Posterior vena cava (tissue), 2 donors: Measurements from ENCODE around the gene COL6A3. TPM values are rescaled to one million over a fixed set of nuclear protein-coding genes. Genes with fewer than 3 reads are reported as not detected.

Experiments
- DNase-seq: peaks from one replicate; pipeline ENCODE4 v3.0.0-alpha.2; 2020; ENCODE audit warnings: low spot score
- intact Hi-C, 2 donors: fragments of 100-400 bp; cut with DNase I; formaldehyde crosslinking; loops; one replicate each; pipeline versions ENCODE4 v1.14.1 to v1.14.2; 2022 to 2023
- total RNA-seq, 2 donors: library from RNA; stranded (reverse); fragmentation: NEBNext Ultra II Directional; extraction: Animal tissue kit (Norgen Biotek cat#: 25700); gene quantifications; one replicate each; pipeline ENCODE4 v1.2.1, GENCODE V29; 2021
- donor health status: DM: yes; HTN: yes; CAD: no.
- donor health status: DM: yes; HTN: yes; CAD: no.

COL6A3 gene
- total RNA-seq, 2 donors from 2014 or later: 485 to 835 TPM

DNA sequence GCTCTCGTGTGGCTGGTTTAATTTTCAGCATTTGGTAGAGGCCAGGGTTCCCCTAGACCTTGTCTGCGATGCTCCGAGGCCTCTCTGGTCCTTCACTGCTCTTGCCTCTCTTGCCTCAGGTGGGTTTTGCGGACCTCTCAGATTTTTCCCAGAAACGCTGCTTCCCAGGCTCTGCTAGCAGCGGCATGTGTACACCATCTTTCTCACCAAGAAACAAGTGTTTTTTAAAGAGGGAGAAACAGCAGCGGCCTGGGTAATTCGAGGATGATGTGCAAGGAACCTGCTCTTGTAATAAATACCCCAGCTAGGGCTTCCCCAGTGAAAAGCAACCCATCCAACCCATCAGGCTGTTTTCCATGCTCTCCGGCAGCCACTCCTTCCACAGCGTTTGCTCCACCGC, 33.5 kb upstream of the COL6A3 start:
- DNase-seq: no peak
- intact Hi-C loops: no loop called here

- DNase-seq: no peak
Measured at GRCh38 chr2:237446338-237446665, 32.3 kb upstream of the COL6A3 start.

DNA sequence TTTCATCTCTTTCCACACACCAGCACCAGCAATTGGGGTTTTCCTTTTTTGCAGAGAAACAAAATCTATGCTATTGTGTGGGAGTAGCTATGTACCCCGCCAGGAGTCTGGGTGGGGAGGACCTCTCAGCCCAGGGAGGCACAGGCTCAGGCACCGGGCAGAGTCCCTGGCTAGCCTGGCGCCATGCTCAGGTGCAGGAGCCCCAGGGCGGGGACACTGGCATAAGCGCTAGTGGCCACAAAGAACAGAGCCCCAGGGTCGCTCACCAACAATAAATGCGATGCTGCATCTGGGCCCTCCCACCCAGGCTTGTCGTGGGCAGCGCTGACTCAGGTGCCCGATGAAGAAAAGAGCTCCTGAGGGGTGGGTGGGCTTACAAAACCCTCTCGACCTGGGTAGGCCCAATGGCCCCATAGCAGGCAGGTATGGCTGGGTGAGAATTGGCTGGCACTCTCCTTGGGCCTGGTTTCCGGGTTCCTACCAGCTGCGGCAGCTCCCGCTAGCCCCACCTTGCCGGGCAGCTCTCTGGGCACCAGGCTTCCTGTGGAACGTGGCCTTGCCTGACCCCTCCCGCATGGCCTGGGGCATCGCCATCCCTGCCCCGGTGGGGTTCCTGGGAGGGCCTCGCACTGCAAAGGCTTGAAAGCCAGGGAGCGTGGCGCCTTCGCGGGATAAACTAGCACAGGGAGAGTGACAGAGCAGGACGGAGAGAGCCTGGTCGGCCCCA, 31.8 kb upstream of the COL6A3 start:
- no peak for DNase-seq
- intact Hi-C loops: no loop called here

More at GRCh38 chr2:237446338-237446665, 32.3 kb upstream of the COL6A3 start:
- intact Hi-C loops: no loop called here

- DNase-seq: no peak
- intact Hi-C loops: no loop called here
Measured at GRCh38 chr2:237444071-237444470, 30.1 kb upstream of the COL6A3 start.

DNA sequence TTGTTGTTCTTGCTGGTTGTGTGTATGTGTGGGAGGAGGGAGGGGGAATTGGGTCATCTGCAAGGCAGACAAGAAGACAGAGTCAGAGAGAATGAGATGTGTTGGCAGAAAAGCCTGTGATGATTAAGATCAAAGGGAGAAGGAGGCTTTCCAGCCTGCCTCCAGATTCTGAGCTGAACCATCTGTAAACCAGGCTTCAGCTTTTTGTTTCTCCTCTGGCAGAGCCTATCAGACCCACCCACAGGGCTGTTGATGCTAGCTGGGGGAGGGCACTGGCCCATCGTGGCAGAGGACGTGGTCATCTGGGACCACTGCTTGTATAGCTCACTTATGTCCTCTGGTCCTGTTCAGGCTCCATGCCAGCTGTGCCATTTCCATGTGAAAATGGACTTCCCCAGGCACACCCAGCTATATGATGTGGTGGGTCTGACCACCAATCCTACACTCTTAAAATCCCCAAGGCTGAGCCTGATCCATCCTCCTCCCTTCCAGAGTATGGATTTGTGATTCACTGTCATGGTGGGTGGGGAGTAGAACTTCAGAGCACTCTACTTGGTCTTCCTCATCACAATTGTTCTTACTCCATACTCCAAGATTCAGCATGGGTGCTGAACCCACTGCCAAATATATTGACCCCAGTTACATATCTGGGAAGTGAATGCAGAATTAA, 27.8 kb upstream of the COL6A3 start:
- intact Hi-C loops: no loop called here
- DNase-seq: no peak

DNA sequence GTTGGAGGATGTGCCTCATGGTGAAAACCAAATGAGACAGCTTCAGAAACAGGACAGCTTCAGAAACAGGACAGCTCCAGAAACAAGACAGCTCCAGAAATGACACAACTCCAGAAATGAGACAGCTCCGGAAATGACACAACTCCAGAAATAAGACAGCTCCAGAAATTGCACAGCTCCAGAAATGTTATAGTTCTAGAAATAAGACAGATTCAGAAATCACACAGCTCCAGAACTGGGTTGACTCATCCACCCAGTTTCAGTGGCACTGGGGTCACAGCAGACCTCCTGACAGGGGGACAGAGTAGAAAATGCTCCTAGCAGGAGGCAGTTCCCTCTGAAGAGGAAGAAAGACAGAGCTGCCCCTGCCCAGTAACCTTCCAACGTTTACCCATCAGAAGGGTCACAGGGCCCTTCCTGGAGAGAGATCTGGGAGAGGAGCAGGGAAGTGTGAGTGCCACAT, 26.9 kb upstream of the COL6A3 start:
- intact Hi-C loops: no loop called here
- DNase-seq: no peak

DNA sequence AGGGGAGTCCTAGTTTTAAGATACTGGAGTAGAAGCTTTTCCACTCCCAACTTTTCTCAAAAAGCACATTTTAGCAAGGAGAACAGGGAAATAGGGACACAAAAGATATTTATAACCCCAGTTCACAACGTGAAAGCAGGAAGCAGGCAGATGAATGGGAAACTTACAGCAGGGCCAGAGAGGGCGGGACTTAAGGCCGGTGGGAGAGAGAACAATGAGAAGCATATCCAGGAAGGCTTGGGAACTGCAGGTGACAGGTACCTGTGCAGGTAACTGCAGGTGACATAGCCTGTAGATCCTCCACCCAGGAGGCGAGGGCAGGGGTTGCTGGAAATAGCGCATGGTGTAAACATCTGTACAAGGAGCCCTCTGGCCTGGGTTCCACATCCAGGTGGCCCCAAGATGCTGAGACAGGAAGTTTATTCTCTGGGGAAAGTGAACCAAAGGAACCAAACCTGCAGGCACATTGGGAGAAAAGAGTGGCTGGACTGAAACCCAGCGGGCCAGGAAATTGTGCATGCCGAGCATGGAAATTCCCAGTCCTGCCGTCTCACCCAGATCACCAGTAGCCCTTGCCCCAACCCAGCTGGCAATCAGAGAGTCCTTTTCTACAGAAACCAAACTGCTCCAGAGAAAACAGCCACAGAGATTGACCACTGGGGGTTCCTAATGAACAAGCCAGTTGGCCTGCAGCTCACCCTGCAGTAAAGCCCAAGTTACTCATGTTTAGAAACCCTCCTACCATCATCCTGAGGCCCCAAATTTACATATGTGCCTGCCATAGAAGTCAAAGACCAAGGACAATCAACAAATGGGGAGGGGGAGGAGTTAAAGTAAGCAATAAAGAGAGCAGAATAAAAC, 24.3 kb upstream of the COL6A3 start:
- DNase-seq: no peak

GRCh38 chr2:237437566-237437965, 23.6 kb upstream of the COL6A3 start:
- intact Hi-C loops: no loop called here
- no peak for DNase-seq

More for the DNA sequence above, 24.3 kb upstream of the COL6A3 start:
- intact Hi-C loops: no loop called here

DNA sequence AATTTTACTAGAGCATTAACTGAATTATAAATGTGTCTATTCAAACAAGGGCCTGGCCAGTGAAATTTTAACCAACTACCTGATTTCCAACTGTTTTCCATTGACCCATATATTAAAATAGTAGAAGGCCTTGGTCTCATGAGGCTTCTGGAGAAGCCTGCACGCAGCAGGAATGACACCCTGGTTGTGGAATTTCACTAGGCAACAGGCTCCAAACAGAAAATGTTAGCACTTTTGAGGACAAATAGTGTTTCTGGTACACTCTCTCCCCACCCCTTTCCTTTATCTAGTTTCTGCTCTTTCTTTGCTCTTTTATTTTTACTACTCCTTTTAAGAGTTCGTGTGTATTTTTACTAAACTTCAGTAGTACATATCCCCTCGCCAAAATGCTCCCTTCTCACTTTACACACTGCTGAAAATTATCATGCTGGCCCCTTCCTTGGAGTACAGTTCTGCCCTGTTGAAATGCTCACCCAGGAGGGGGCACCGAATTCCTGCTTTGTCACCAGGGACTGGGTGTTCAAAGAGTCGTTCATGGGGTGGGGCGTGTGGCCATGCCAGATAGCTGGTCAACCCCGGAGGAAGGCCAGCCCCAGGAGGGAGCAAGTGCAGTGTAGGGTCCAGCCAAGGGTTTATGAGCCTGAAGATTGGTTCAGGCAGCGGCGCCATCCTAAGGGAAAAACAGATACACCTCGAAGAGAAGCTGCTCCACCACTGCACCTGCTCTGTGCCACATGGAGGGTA, 22.1 kb upstream of the COL6A3 start:
- intact Hi-C loops: no loop called here

DNA sequence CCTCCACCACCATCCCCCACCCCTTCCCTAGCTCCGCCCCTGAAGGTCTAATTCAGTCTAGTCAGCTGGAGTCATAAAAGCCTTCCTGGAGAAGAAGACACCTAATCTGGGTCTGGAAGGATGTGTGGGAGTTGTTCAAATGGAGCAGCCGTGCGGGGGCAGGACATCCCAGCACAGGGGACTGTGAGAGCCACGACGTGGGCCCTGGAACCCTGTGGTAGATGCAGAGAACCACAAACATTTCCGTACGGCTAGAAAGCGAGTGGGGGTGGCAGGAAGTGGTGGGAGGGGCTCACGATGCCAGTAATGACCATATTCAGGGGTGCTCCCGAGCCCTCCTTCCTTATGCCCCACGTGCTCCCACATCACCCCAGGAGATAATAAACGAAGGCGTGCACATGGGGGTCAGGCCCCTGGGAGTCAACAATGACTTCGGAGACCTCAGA, 20.9 kb upstream of the COL6A3 start:
- DNase-seq: no peak
- intact Hi-C loops: no loop called here

More for the DNA sequence above, 22.1 kb upstream of the COL6A3 start:
- no peak for DNase-seq

GRCh38 chr2:237433920-237434676, 20.1 kb upstream of the COL6A3 start:
- intact Hi-C loops: no loop called here

DNA sequence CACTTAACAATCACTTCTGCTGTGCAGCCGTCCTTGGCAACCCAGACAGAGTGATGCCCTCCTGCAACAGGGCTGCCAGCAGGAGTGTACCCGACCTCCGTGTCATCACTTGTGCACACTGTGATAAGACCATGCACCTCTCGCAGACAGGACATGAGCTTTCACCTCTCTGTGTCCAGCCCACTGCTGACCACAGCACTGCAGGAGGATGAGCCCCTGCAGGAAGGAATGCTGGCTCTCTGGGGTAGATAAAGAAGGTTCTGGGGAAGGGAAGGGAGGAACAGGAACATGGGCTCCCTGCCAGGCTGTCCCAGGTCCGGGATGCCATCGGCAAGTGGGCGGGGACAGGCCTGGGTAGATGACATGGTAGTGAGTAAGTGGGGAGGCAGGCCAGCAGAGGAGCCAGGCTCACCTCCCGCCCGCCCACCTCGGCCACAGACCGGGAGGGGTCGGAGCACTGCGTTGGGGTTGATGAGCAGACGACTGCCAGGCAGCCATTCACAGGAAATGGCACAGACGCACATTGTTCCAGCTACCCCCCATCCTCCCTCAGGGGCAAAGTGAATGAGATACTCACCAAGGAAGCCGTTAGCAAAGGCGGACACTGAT, 18.6 kb upstream of the COL6A3 start:
- peak; percentile 83 for DNase-seq
- intact Hi-C loops: no loop called here

More at GRCh38 chr2:237433920-237434676, 20.1 kb upstream of the COL6A3 start:
- no peak for DNase-seq

GRCh38 chr2:237431837-237432236, 17.9 kb upstream of the COL6A3 start:
- no peak for DNase-seq
- intact Hi-C loops: no loop called here

DNA sequence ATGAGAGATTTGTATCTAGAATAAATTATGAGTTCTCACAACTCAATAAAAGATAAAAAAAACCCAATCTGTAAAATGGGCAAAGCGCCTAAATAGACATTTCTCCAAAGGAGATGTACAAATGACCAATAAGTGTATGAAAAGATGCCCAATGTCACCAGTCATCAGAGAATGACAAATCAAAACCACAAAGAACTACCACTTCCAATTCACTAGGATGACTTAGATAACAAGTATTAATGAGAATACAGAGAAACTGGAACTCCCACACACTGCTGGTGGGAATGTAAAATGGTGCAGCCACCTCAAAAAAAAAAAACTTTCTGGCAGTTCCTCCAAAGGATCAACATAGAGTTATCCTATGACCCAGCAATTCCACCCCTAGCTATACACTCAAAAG, 17.4 kb upstream of the COL6A3 start:
- intact Hi-C loops: no loop called here
- DNase-seq: no peak

DNA sequence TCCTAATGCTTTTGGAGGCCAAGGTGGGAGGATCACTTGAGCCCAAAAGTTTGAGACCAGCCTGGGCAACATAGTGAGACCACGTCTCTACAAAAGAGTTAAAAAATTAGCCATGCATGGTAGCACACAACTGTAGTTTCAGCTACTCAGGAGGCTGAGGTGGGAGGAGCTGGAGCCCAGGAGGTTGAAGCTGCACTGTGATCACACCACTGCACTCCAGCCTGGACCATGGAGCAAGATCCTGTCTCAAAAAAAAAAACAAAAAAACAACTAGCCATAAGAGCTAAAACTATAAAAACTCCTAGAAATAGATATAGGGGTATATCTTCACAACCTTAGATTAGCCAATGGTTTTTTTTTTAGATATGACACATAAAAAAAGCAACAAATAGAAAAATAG, 16.9 kb upstream of the COL6A3 start:
- intact Hi-C loops: no loop called here
- DNase-seq: no peak

GRCh38 chr2:237429753-237430152, 15.8 kb upstream of the COL6A3 start:
- no peak for DNase-seq
- intact Hi-C loops: no loop called here

DNA sequence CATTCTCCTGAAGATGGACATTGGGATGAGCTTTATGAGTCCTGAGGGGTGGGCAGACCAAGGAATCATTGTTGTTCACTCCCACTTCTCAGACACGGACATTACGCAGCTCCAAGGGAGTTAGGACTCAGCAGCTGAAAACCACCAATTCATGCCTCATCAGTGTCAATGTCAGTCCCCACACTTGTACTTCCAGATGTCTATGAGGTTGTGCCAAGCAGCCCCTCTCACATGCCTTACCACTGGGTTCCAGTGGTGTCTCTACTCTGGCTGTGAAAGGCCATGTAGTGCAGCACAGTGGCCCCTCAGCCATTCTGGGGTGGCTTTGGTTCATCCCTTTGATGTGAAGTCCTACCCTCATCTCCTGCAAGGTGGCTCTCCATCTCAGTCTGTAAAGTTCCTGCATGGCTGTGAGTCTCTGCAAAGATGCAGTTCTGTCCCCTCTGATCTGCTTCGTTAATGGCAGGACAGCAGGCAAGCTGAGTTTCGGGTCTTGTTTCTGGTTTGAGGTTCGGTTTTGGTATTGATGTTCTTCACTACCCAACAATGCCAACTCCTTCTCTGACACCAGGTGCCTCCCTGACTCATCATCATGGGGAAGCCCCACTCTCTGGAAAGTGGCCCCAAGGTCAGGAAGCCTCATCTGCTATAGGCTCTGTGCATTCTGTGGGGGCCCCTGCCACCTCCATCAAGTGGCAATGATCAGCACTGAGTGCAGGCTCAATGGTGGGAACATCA, 14.0 kb upstream of the COL6A3 start:
- DNase-seq: no peak
- intact Hi-C loops: no loop called here

GRCh38 chr2:237426517-237426916, 12.6 kb upstream of the COL6A3 start:
- intact Hi-C loops: no loop called here
- no peak for DNase-seq
